Stimulated activated CD4-positive, alpha-beta T cell treated with anti-CD3 and anti-CD28 coated beads, Interleukin-15, amount 100 ng/mL, for 1 hour (primary cell): Measurements from ENCODE around the gene ETV6.

Experiments
- DNase-seq, 2 donors: peaks; one replicate each; pipeline ENCODE4 v3.0.0-alpha.2; 2020; ENCODE audit warnings: low read depth in 1 of 2, low spot score in 1 of 2

Gene ETV6

DNA sequence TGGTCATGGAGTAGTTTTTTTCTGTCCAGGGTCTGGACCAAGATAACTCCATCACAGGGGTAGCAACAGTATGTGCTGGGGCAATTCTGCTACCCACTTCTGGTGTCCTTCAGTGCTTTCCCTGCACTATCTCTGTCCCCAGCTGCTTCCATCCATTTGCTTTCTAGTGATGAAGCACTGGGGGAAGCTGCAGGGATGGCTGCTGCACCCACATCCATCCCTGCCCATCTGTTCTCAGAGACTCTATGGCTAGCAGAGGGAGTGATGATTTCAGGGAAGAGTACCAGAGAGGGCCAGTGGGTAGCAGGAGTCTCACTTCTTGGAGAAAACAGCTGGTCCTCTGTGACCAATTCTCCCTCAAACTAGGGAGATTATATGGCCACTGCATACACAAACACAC, 44.1 kb downstream of the ETV6 start:
- DNase-seq, result no peak

DNA sequence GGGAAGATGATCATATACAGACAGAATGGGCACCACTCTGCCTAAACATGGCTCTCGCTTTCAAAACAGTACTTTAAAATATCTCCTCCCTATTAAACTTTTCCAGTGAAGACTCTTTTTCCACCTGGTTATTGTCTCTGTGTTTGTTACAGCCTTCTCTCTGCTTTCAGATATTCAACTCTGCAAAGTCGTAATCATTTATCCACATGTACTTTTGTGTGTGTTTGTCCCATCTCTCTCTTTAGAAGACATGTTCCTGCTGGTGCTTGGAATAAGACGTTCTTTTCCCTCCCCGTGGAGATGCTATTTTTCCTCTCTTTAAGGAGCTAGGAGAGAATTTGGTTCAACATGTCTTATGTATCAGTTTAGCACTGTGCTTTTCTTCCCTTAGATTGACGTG, 45.1 kb downstream of the ETV6 start:
- no peak for DNase-seq

DNA sequence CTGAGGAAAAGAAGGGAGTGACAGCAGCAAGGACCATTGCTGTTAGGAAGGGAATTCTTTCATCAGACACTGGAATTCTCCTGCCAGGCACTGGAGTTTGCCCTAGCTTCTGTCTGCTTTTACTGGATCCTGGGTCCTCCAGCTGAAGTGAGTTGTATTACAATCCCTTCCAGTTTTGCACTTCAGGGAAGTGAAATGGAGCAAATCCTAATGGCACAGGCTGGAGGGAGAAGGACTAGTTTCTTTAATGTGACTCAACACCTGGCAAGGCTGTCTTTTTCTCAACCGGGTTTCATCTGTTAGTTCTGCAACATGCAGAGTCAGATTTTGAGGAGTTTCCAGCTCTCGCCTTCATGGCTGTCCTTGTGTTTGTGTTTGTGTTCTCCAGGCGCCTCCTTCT, 45.8 kb downstream of the ETV6 start:
- DNase-seq, result no peak

DNA sequence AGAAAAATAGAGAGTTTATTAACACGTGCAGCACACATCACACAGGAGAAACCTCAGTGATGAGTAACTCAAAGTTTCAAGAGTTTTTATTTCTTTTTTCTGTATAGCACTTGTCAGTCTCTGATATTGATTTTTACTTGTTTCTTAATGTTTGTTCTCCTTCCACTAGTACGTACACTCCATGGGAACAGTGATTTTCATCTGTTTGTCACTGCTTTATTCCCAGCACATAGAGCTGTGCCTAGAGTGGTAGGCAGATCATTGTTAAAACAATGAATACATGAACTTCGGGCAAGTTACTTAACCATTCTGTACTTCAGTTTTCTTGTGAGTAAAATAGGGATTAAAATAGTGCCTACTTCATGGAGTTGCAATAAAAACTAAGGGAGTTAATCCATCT, 46.6 kb downstream of the ETV6 start:
- no peak for DNase-seq

DNA sequence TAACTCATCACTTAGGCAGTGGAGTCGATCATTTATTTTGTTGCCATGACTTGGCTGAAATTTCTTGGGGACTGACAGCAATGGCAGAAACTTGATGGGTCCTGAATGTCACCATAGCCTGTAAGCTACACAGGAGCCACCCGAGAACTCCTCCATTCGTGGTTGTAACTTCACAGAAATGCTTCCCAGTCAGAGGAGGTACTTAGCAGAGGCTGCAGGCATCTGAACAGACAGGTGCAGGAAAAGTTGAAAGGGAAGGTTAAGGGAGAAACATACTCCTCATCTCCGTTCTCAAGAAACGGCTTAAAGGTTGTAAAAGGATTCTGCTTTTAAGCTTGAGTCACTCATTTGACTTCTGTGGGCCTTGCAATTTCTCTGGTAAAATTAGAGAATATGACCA, 47.7 kb downstream of the ETV6 start:
- DNase-seq, result no peak

DNA sequence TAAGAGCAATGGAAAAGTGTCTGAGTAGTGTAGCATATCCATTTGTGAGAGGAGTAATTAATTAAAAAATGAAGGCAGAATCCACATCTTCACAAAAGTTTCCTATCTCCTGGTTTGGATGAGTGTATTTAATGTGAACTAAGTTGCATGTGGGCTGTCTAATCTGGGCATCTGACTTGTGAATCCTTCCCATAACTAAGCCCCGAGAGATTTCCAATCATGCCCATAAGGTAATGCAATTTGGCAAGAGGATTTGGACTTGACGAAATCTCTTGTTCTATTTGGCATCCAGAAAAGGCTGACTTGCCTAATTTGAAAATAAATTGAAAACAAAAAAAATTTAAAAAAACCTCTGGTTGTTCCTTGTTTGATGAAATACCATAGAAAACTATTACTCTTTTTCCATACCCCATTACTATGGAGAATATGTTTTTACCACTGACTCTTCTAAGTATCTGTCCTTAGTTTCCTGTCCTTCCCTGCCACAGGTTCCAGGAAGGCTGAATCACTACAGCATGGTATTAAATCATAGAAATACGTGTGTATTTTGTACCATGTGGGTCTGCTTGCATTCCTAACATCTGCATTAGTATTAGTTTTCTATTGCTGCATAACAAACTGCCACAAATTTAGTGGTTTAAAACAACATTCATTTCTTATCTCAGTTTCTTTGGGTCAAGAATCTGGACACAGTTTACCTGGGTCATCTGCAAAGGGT, 48.4 kb downstream of the ETV6 start:
- DNase-seq, result no peak

DNA sequence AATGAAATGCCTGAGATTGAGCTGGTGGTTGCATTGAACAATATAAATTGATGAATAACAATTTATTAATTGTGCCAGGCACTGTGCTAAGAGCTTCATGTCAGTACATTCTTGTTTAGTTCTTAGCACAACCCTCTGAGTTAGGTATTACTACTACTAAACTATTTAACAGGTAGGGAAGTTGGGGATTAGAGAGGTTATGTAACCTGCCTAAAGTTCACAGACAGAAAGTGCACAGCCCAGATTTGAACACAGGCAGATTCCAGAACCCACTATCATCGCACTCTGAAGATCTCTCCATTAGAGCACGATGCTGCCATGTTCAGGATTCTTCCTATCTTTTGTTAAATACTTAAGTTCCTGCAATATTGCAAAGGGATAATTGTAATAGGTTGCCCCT, 49.3 kb downstream of the ETV6 start:
- no peak for DNase-seq

DNA sequence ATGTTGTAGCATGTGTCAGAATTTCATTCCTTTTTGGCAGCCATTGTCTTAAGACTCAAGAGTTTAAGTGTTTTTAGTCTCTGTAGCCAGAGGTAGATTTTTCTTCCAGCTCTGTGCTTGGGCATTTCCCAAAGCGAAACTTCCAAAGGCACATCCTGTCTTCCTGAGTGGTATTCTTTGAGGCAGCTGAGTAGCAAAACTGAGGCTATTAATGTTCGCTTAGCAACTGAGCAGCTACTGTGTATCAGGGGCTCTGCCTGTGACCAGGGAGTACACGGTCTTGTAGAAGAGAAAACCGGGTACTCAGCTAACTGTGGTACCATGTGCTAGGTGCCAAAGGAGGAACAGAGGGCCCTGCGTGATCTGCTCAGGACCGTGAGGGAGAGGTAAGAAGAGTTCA, 52.0 kb downstream of the ETV6 start:
- no peak for DNase-seq

DNA sequence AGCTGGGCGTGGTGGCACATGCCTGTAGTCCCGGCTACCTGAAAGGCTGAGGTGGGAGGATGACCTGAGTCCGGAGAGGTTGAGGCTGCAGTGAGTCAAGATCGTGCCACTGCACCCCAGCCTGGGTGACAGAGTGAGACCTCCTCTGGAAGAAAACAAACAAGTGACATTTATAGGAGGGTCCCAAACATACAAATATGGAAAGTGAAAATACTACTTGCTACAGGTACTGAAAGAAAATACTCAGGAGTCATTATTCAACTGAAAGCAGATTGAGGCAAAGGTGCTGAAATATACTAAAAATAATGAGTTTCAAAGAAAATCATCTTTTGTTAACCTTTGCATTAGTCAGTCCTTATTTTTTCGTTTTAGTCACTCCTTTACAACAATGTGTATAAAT, 53.5 kb downstream of the ETV6 start:
- no peak for DNase-seq

DNA sequence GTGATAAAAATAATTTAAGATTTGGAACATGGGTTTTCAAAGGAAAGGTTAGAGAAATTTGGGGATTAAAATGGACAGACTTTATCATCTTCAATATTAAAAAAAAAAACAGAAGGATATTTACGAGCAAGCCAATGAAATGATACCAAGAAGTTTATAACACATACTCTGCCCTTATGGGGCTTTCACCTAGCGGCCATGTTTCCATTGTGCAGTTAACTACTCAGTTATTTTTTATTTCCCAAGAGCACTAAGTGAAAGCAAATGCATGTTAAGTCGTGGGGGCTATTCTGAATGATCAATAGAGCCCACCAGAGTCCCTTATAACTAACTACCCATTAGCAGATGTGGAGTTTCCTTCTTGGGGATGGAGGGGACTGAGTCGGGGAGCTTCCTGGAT, 53.9 kb downstream of the ETV6 start:
- no peak for DNase-seq

DNA sequence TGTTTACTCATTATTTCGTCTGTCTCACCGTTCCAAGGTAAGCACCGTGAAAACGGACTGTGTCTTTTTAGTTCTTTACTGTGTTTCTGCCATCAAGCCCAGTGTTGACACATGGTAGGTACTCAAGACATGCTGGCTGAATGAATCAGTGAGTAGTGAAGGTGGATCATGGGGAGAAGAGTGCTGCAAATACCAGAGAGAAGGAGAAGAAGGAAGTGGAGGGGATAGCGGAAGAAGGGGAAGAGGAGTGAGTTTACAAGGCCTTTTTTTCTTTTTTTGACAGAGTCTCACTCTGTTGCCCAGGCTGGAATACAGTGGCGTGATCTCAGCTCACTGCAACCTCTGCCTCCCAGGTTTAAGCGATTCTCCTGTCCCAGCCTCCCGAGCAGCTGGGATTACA, 54.6 kb downstream of the ETV6 start:
- no peak for DNase-seq

DNA sequence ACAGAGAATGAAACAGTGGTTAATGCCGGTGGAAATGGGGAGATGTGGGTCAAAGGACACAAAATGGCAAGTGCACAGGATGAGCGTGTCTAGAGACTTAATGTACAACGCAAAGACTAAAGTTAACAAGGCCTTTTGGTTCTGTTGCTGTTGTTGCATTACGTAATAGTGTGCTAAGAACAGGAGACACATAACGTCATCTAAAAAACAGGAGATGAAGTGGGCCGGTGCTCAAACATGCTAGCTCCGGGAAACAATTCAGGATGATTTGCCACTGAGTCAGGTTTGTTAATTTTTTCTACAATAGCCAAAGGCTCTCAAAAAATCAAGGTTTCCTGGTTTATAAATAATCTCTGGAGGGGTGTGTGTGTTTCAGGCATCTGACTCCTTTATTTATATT, 55.5 kb downstream of the ETV6 start:
- DNase-seq, result no peak

DNA sequence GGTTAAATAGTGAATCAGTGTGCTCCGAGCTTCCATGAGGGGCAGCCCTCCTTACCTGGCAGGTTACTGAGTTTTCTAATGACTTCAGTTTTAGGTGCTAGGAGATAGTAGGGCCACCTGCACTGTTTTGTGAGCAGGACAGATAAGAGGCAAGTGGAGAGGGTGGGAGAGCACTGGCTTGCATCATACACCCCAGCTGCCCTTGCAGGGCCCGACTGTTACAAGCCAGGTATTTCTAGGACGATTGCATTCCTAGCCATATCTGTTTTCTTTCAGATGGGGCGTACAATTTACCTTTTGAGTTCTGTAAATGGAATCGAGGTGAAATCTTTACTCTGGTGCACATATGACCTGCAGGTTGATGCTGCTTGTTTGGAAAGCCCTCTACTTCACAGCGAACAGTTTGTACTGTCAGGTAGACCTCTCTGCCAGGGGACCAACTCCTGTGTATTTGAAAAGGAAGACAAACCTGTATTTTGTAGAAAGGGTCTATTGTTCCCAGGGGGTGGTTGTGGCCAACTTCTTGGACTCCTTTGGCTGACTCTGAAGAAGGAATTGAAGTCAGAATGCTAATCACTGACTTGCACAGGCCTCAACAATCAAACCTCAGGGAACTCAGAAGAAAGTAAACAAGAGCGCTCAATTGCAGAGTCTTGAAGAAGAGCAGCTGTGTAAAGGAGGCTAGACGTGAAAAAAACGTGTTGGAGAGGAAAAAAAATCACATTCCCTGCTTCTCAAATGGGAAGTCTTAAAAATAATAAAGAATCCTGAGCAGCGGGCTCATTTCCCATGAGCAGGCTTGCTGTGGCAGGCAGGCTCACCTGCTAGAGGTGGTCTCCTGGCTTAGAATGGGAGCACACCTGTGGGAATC, 57.3 kb downstream of the ETV6 start:
- DNase-seq, result no peak

DNA sequence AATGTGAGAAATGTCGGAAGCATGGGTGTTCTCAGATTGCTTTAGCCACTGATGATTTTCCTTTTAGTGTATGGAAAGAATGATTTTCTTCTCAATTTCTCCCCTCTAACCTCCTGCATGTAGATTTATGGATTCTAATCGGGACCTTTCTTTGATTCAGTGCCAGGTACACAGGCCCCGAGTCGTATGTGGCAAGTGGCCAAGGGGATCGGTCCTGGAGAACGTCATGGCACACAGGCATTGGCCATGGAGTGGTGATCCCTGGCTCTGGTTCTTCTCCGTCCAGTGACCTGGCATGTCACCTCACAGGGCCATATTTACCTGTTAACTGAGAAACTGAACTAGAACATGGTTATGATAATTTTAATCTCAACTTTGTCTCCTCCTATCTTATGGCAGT, 58.1 kb downstream of the ETV6 start:
- DNase-seq, result no peak

DNA sequence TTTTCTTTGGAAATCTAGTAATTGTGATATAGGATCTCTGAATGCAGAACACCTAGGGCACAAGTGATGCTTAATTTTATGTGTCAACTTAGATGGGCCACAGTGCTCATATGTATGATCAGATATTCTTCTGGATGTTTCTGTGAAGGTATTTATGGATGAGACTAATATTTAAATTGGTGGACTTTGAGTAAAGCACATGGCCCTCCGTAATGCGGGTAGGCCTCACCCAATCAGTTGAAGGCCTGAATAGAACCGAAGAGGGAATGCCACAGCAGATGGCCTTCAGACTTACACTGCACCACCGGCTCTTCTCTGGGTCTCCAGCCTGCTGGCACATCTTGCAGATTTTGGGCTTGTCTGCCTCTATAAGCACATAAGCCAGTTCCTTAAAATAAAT, 60.0 kb downstream of the ETV6 start:
- no peak for DNase-seq

DNA sequence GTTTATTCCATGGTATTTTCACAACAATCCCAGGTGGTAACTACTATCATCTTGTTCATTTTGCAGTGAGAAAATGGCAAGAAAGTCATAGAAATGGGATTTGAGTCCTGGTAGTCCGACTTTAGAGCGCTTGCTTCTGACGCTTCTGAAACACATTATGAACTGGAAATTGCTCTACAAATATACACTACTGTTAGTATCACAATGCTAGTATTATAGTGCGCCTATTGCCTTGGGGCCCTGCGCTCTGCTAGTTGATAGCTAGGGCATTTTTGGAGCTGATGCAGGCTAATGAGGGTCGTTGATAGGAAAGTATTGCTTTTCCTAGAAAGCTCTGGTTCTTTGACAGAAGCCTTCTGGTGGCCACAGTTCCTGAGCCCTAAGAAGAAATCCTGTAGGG, 61.0 kb downstream of the ETV6 start:
- no peak for DNase-seq

DNA sequence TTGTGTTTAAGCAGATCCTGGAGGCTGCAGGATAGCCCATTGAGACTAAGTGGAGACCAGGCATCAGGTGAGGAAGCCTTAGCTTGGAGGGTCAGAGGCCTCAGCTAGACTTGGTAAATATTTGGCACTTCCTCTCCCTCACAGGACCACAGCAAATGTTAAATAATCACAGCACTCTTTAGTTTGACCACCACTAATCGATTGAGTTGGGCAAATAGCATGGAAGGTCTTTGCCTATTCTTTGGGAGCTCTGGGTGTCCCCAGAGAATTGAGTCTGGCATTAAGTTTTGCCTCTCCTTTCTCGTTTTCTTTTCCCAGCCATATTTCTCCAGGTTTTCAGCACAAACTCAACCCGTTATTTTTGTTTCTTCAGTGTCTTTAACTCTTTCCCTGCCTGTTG, 61.4 kb downstream of the ETV6 start:
- DNase-seq, result no peak

DNA sequence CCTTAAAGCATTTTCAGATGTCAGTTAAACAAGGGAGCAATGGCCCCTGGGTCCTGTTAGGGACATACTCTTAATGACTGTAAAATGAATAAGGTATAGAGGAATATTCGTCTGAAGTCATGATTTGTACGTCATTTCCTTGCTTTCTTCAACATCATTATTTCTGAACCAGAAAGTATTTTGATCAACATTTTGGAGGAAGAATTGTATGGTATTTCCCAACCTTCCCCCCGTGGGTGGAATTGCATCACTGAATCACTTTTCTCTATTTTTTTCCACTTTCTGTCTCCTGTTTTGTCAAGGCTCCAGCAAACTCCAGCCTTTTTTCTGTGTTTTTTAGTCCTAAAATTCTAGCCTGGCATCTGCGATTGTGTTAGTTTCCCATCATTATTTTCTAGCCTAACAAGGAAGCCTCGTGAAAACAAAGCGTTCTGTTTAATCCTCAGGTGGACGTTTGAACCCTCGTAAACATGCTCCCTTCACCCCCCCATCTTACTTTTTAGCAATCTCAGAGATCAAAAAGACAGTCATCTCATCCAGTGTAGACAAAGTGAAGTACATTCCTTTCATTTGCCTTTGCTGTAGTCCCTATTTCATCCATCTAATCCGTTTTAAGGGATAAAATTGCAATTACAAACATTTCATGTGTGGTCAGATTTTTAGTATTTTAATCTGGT, 62.3 kb downstream of the ETV6 start:
- DNase-seq, result no peak

DNA sequence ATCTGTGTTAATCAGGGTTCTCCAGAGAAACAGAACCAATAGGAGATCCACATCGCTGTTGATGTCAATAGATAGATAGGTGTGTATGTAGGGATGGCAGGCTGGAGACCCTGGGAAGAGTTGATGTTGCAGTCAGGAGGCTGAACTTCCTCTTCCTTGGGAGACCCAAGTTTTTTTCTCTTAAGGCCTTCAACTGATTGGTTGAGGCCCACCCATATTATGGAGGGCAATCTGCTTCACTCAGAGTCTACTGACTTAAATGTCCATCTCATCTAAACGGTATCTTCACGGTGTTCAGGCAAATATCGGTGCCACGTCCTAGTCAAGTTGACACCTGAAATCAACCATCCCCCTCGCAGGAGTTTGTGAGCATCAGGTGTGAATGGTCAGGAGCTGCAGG, 63.0 kb downstream of the ETV6 start:
- DNase-seq, result no peak

DNA sequence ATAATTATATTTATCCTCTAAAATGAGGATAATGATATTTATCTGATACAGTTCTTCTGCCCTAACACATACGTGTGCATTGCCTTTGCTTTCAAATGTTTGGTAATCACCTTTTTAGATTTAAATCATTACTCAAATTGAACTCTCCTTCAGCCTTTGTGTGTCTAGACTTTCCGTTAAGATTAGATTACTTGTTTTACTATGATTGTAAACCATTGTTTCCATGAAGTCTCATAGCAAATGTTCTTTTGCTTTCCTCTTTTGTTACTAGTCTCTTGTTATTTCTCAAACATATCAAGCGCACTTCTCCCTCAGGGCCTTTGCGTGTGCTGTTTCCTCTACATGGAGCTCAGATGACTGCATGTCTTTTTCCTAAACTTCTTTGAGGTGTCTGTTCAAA, 63.7 kb downstream of the ETV6 start:
- no peak for DNase-seq

DNA sequence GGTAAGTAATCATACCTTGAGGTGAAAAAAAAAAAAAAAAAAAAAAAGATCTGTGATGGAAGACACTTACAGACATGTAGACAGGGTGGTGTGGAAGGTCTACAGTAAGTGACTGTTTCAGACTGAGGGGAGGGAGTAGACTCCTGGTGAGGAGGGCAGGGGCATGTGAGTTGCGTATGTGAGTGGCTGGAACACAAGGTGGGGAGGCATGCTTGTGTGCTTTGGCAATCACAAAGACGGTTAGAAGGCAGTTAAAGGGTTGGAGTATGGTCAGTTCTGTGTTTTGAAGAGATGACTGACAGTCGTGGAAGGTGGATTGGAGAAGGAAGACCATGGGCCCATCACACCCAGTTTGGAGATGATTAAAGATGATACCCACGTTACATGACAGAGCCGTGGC, 65.2 kb downstream of the ETV6 start:
- DNase-seq, result no peak

DNA sequence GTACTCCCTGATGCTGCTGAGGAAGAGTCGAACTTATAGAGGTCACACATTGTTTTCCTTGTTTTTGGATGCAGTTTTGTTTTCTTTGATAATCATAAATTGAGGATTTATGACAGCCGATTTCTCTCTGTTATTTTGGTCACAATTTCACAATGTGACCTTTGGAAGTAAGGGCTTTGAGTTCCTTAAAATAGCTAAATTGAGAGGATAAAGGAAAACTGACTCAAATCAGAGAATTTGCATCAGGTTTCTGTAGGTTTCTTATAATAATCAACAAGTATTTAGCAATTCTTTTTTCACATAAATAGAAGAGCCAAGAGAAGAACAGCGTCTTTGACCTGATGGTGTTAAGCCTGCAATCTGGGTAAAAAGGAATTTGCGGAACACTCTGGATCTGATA, 66.1 kb downstream of the ETV6 start:
- DNase-seq, result no peak
